ENCODE measurements around the gene CCDC85B.

- TF ChIP-seq, protein P1, sequence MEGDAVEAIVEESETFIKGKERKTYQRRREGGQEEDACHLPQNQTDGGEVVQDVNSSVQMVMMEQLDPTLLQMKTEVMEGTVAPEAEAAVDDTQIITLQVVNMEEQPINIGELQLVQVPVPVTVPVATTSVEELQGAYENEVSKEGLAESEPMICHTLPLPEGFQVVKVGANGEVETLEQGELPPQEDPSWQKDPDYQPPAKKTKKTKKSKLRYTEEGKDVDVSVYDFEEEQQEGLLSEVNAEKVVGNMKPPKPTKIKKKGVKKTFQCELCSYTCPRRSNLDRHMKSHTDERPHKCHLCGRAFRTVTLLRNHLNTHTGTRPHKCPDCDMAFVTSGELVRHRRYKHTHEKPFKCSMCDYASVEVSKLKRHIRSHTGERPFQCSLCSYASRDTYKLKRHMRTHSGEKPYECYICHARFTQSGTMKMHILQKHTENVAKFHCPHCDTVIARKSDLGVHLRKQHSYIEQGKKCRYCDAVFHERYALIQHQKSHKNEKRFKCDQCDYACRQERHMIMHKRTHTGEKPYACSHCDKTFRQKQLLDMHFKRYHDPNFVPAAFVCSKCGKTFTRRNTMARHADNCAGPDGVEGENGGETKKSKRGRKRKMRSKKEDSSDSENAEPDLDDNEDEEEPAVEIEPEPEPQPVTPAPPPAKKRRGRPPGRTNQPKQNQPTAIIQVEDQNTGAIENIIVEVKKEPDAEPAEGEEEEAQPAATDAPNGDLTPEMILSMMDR (IDR thresholded peaks at IDR 0.05) = no peak
- TF ChIP-seq POLR2A (IDR thresholded peaks at IDR 0.05) = no peak
Measured at GRCh38 chr11:65887723-65888162, 2.7 kb upstream of the CCDC85B start.

All from right lobe of liver (tissue), 4 donors.